Erythroblast (primary cell): ENCODE results near the gene NBEA.

Experiments
- DNase-seq, 2 experiments: peaks; one replicate each; lab custom pipeline; 2025; lab: John Stamatoyannopoulos, UW
- GATA1 ChIP-seq: IDR thresholded peaks from 2 replicates; pipeline ENCODE4 v1.6.1; 2011; ENCODE audit warnings: low read depth, mild to moderate bottlenecking, control low read depth, low read length, moderate library complexity
- POLR2A ChIP-seq: IDR thresholded peaks from 2 replicates; pipeline ENCODE4 v1.6.1; 2011; ENCODE audit warnings: mild to moderate bottlenecking, low read length

Gene NBEA

DNA sequence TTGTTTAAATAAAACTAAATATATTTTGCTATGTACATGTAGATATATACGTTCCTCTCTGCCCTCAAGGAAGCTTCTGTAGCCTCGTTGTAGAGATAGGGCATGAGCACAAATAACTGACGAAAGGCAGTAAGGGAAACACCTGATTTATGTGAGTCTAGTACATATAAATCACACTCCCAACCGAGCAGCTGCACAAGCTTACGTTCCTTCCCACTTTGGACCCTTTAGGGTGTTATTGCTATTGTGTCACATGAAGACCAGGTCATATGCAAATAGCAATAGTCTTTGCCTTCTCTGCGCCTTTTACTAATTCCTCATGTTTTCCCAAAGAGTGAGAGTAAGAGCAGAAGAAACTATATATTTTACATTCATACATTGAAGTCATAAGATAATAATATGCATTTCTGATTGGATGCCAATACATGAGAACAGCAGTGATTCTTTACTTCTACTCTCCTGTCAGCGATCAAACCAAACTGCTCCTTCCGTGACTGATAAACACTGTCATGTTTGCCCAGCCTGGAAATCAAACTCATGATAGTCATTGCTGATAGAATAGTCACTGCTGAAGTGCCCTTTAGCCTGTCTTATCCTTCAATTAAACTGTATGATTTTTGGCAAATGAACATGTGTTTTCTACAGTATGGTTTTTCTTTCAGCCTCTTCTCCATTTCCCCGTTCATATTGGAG is 661.7 kb downstream of the NBEA start:
- no peak for DNase-seq
- no peak for TF ChIP-seq GATA1
- TF ChIP-seq POLR2A, result no peak

DNA sequence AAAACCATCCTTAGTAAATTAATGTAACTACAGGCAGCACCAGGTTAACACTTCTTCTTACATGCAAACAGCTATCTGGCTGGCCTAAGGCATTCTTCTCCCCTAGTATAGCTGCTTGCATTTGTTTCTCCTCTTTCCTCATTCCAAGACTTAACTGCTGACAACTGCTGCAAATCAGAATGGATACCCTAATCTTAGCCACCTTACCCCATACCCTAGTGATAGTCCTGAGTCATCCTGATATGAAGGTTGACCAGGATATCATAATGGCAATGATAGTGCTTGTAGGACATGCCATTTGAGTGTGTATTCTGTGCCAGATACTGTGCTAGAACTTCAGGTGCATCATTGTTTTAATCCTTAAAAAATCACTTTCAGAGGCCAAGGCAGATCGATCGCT is 672.6 kb downstream of the NBEA start:
- TF ChIP-seq GATA1, result no peak
- TF ChIP-seq POLR2A, result no peak
- DNase-seq, result no peak

DNA sequence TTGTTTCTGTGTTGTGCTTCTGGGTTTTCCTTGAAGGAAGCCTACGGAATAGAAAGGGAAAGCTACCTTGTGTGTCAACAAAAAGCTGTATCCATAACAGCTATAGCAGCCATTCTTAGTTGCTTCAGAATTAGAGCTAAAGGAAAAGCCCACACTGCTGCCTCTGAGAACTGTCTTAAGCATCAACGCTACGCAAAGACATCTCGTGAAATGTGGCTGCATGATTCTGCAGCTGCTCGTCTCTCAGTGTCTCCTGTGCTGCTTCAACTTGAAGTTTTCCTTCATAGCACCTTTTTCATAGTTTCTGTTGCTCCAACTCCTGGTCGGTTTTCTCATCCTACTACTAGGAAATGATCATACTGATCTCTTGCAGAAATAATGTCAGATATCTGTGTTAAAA is 675.4 kb downstream of the NBEA start:
- no peak for DNase-seq
- TF ChIP-seq POLR2A, result no peak
- TF ChIP-seq GATA1, result no peak

DNA sequence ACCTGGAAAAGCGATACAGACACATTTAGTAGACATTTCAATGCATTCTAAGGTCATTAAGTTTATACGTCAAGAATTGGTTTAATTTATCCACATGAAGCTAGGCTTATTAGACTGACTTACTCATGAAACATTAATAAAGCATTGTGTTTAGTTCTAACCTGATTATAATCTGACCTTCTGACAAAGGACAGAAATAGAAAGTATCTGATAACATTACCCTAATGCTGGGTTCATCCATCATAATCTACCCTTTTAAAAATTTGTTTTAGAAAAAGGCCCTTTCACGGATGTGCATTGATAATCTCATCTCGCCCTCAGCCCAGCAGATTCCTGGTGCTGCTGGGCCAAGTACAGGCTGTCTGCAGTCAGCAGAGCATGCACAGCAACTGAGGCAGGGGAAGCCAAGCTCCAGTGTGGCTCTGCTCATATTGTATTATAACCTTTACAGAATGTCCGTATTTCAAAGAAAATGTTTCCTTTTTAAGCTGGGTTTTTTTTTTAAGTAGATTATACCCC is 676.6 kb downstream of the NBEA start:
- no peak for TF ChIP-seq GATA1
- TF ChIP-seq POLR2A, result no peak
- DNase-seq, result no peak

DNA sequence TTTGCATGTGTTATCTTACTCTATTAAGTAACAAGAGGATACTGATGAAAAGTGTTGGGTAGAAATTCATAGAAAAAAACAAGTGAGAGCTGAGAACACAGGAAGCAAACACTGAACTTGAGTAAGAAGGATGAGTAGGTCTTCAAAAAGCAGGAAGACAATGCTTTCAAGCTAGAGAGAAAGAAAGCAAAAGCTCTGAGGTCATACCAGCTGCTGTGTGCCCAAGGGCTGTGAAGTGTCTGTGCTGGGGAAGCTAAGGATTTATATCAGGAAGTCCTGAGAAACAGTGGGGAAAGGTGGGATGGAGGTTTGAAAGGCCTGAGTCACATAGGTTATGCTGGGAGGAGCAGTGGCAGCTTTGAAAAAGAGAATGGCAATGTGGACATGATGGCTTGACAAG is 679.9 kb downstream of the NBEA start:
- no peak for DNase-seq
- no peak for TF ChIP-seq GATA1
- TF ChIP-seq POLR2A, result no peak

DNA sequence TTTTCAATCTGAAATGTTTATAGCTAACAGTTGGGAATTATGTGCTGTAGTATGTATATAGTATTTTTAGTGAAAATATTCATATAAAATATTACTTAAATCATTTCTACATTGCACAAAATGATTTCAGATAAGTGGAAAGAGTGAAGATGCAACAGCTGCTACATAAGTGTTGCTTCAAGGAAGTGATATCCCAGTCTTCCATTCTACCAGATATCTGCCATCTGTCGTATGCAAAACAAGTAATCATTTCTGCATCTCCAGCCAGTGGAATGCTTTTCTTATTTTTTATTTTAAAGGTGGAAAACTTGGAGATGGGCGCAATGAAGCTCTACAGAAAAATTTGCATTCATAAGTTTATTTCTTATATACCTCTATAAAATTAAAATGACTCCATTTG is 687.0 kb downstream of the NBEA start:
- TF ChIP-seq POLR2A (no peak), GATA1 (no peak)
- DNase-seq, result no peak

DNA sequence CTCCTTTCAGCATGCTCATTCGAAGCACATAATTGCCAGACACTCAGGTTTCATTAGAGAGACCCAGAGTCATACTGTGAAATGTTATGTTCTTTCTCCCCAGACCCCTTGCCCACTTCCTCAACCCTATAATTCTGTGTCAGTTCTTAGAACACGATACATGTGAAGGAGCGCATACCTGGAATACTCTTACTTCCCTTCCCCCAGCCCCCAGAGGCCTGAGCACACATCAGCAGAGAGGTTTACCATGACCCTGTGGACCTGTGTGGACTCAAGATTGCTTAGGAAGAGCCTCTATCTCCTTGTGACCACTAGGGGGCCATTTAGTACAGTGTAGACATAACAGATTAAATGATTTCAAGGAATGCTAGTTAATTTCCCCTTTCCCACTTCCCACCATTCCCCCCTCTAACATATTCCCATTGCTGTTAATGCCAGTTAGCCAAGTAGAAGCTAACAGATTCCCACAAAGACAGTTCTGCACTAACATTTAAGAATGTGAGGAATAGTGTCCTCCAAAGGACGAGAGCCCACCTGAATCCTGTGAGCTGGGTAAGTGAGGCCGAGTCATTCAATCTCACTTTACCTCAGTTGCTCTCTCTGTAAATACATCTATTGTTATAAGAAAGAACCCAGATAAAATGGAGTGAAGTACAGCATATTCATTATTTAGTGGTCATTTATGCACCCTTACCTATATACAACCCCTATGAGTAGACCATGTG is 688.6 kb downstream of the NBEA start:
- peak; percentile 33 to 36 for DNase-seq
- no peak for TF ChIP-seq GATA1
- no peak for TF ChIP-seq POLR2A

DNA sequence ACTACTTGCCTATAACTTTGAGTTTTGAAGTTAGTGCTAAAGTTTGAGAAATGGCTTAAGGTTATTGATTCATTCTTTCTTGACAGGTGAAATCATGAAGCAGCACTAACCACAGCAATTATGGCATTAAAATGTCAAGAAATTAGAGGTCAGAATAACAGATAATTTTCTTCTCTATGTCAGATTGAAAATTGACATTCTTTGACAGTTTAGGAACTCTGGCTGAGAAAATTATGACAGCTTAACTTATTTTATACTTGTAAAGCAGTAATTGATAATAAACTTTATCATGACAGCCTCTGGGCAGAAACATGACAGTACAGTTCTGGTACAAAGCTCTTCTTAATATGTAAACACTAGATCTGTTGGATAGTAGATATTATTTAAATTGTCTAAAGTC is 689.6 kb downstream of the NBEA start:
- DNase-seq, result no peak
- no peak for TF ChIP-seq GATA1
- TF ChIP-seq POLR2A, result no peak

DNA sequence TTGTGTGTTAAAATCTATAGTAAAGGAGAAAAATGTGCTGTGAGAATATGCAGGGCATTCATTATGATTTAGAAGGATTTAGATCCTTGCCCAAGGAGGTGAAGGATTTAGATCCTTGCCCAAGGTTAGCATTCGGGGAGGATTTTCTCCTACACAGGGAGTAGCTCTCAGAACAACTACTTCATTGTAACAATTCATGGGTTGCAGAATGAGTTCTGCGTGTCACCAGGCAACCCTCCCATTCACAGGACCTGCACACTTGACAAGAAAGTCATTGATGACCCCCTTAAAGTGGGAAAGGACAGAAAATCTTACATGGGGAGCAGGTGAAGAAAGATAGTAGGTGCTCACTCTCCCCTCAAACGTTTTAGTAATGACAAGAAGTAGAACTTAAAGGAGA is 701.6 kb downstream of the NBEA start:
- TF ChIP-seq GATA1 (no peak), POLR2A (no peak)

DNA sequence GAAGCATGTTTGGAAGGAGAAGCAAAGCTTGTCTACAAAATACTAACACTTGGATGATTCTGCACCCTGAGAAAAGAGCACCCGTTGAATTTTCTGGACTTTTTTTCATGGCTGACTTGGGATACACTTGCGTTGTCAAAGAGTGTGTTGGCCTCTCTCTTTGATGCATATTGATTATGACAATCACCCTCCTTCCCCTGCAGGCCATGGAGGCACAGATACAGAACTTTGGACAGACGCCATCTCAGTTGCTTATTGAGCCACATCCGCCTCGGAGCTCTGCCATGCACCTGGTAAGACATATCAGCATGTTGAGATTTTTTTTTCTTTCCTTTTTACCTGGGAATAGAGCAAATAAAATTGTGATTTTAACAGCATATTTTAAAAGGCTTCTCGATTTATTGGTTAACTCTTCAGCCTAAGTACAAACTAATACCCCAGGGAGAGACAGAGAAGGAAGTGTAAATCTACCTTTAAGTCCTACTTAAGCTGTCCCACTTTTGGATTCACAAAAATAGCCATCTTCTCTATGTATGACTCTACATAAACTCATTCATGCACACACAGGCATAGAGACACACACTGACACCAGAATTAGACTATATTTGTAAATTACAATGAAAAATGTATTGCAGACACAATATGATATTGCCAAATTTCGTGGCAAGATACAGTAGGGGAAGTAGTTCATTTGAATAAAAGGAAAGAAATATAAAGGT is 704.1 kb downstream of the NBEA start:
- DNase-seq, result no peak
- TF ChIP-seq POLR2A (no peak), GATA1 (no peak)

More for the DNA sequence above, 701.6 kb downstream of the NBEA start:
- DNase-seq, result no peak

DNA sequence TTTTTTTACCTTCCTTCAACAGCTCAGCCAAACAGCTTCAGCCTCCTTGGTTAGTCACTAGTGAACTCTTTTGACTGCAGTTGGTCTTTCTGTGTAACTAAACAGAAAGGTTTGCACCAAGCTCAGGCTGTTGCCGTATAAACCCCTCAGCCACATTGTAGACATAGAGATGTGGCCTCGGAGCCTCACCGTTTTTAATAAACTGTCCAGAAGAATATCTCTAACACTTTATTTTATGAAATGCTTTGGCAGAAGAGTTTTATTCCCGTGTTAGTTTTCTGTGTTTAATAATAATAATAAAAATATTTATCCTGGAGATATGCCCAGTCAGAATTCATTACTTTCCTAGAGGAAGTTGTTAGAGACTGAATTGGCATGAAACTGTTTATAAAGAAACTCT is 706.1 kb downstream of the NBEA start:
- DNase-seq, result no peak
- TF ChIP-seq POLR2A (no peak), GATA1 (no peak)

DNA sequence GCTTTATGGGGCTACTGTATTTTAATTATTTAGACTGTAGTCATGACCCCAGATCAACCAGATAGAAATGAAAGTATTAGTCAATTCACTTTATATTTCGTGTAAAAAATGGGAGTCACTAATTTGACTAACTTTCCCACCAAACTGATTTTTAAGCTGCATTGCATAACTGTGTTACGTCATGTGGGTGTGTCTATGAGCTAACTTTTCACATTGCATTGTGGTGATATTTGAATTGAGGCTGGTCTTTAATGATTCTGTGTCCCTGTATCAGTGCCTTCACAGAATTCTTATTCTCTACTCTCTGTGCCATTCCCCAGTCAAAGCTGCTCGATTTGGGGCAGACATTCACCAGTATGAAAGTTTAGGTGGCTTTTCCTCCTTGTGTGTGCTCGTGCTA is 707.1 kb downstream of the NBEA start:
- TF ChIP-seq POLR2A, result no peak
- TF ChIP-seq GATA1, result no peak
- DNase-seq, result no peak

DNA sequence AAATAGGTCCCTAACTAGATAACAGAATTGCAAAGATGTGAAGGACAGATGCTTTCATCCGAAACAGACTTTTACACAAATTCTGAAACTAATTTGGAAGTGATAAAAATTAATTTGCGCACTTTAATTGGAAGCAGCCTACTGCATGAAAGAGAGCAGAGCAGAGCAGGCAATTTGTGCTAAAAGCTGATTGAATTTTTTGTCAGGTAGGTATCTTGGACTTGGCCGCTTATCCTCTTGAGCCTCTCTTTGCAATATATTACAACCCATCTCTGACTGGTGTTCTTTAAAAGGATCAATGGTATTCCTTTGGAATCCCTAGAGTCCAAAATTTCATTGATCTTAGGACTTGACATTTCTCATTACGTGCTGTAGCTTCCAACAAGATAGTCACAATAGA is 717.7 kb downstream of the NBEA start:
- no peak for DNase-seq
- TF ChIP-seq GATA1 (no peak), POLR2A (no peak)

DNA sequence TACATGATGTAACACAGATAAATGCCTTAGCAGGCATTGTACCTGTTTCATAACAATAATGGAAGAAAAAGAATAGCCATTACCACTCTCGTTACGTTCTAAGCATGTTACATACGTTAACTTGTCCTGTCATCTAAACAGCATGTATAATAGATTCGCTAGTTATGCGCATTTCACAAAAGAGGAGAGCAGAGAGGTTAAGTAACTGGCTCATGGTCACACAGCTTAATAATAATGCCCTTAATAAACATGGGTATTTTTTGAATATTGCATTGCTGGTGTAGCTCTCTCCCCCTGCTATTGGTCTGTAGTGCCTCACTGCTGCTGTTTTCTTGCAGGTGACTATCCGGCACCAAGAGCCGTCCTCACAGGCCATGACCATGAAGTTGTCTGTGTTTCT is 722.7 kb downstream of the NBEA start:
- DNase-seq, result no peak
- TF ChIP-seq POLR2A (no peak), GATA1 (no peak)
